GM19193 (cell line): Measurements from ENCODE around the gene CDKL1.

Experiments used
- POLR2A ChIP-seq: IDR thresholded peaks from 4 replicates; pipeline ENCODE4 v1.6.1; 2011; ENCODE audit not compliant: insufficient read depth, insufficient read length; ENCODE audit errors: extremely low read depth

Gene CDKL1

GRCh38 chr14:50321009-50321660 is 75.5 kb downstream of the CDKL1 start:
- no peak for TF ChIP-seq POLR2A

- TF ChIP-seq POLR2A: no peak
These were observed 76.4 kb downstream of the CDKL1 start for GRCh38 chr14:50320283-50320682.

- no peak for TF ChIP-seq POLR2A
These were observed 77.0 kb downstream of the CDKL1 start for GRCh38 chr14:50319721-50320120.

- TF ChIP-seq POLR2A: no peak
These were observed 77.4 kb downstream of the CDKL1 start for GRCh38 chr14:50319293-50319692.

- no peak for TF ChIP-seq POLR2A
These were observed 78.6 kb downstream of the CDKL1 start for GRCh38 chr14:50318031-50318626.

GRCh38 chr14:50312734-50313054 is 84.0 kb downstream of the CDKL1 start:
- no peak for TF ChIP-seq POLR2A

- TF ChIP-seq POLR2A: peak; percentile 94
These were observed 84.5 kb downstream of the CDKL1 start, which contains the start of the genes DMAC2L and L2HGDH for GRCh38 chr14:50311972-50312733. Gene DMAC2L (plus strand): TSS chr14:50312324. CDS start chr14:50321488, 9,164 bp downstream. Gene L2HGDH (minus strand): TSS chr14:50312229. CDS start chr14:50312150, 79 bp downstream.

- TF ChIP-seq POLR2A: no peak
These were observed 85.2 kb downstream of the CDKL1 start for GRCh38 chr14:50311337-50311971.

- TF ChIP-seq POLR2A: no peak
These were observed 86.2 kb downstream of the CDKL1 start for GRCh38 chr14:50310445-50310844.

GRCh38 chr14:50308363-50308915 is 88.2 kb downstream of the CDKL1 start:
- TF ChIP-seq POLR2A: no peak

- TF ChIP-seq POLR2A: no peak
These were observed 92.8 kb downstream of the CDKL1 start for GRCh38 chr14:50303744-50304471.

GRCh38 chr14:50301914-50302313 is 94.8 kb downstream of the CDKL1 start:
- TF ChIP-seq POLR2A: no peak

- no peak for TF ChIP-seq POLR2A
These were observed 97.1 kb downstream of the CDKL1 start for GRCh38 chr14:50299585-50299984.

- TF ChIP-seq POLR2A: no peak
These were observed 106.4 kb downstream of the CDKL1 start for GRCh38 chr14:50290306-50290705.
